Kidney epithelial cell (primary cell): ENCODE results near the gene COQ8A. TPM values are rescaled to one million over a fixed set of nuclear protein-coding genes. Genes with fewer than 3 reads are reported as not detected.

ENCODE experiments used
- DNase-seq: peaks from one replicate; pipeline ENCODE4 v3.0.0-alpha.2; 2010; ENCODE audit warnings: low read depth
- H3K27me3 ChIP-seq: 2 replicates; pipeline ENCODE4 v1.6.0; 2011; ENCODE audit warnings: low read length; ENCODE audit not compliant: control insufficient read depth, insufficient read depth
- H3K36me3 ChIP-seq: 2 replicates; pipeline ENCODE4 v1.5.1; 2011; ENCODE audit warnings: low read length; ENCODE audit not compliant: control insufficient read depth, insufficient read depth
- H3K4me3 ChIP-seq: 2 replicates; pipeline ENCODE4 v1.5.1; 2011; ENCODE audit warnings: low read depth, mild to moderate bottlenecking, control low read depth, low read length
- total RNA-seq: library from RNA; depleted of rRNA; stranded (reverse); fragments of >200 nt; gene quantifications from 2 replicates; pipeline ENCODE4 v1.2.3, GENCODE V29; 2015
- TF ChIP-seq, protein P1 (sequence below): IDR thresholded peaks from 2 replicates; pipeline ENCODE4 v1.5.1; 2011; ENCODE audit warnings: mild to moderate bottlenecking, moderate library complexity, low read length, control low read depth, inconsistent platforms; ENCODE audit not compliant: insufficient read depth, poor library complexity, severe bottlenecking

Gene COQ8A
- total RNA-seq, 1 donor from 2014 or later: 11.8 TPM

DNA sequence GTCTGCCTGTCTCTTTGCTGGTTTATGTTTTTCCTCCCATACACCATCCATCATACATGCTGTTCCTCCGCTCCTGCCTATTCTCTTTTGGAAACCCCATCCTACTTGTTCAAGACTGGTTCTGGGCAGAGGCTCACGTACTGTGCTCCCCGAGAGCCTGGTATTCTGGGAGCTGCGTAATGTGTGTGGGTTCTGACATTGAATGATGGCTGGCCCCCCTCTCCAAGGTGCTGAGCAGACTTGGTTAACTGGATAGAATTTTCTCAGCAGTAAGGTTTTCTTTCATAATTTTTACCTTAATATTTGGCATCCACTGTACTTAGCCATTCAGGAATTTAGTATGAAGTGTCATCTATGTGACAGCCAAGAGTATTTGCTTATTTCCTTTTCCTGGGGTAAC lies 26.6 kb downstream of the COQ8A start:
- no peak for DNase-seq
- H3K27me3 ChIP-seq: no peaks in the 10 kb centered on the region

DNA sequence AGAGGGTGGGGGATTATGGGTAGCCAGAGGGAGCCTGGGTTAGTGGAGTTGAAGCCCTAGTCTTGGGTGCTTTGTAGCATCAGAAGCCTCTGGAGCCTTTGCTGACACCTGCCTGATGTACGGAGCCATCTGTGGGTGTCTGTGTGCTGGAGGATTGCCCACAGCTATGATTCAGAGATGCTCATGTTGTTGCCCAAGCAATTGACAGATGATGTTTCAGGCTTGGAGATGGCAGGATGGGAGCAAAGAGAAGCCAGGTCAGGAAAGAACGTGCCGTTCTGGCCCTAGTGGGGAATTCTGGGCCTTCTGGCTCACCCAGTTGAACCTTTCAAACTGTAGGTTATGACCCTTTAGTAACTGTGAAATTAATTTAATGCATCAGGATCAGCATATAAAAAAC lies 27.6 kb downstream of the COQ8A start:
- TF ChIP-seq, protein P1, sequence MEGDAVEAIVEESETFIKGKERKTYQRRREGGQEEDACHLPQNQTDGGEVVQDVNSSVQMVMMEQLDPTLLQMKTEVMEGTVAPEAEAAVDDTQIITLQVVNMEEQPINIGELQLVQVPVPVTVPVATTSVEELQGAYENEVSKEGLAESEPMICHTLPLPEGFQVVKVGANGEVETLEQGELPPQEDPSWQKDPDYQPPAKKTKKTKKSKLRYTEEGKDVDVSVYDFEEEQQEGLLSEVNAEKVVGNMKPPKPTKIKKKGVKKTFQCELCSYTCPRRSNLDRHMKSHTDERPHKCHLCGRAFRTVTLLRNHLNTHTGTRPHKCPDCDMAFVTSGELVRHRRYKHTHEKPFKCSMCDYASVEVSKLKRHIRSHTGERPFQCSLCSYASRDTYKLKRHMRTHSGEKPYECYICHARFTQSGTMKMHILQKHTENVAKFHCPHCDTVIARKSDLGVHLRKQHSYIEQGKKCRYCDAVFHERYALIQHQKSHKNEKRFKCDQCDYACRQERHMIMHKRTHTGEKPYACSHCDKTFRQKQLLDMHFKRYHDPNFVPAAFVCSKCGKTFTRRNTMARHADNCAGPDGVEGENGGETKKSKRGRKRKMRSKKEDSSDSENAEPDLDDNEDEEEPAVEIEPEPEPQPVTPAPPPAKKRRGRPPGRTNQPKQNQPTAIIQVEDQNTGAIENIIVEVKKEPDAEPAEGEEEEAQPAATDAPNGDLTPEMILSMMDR: no peak
- no peak for DNase-seq
- no peak overlapping the region for H3K4me3 ChIP-seq

More for the DNA sequence above, 26.6 kb downstream of the COQ8A start:
- H3K36me3 ChIP-seq: no peaks in the 10 kb centered on the region
- TF ChIP-seq, protein P1: no peak
- no peak overlapping the region for H3K4me3 ChIP-seq

DNA sequence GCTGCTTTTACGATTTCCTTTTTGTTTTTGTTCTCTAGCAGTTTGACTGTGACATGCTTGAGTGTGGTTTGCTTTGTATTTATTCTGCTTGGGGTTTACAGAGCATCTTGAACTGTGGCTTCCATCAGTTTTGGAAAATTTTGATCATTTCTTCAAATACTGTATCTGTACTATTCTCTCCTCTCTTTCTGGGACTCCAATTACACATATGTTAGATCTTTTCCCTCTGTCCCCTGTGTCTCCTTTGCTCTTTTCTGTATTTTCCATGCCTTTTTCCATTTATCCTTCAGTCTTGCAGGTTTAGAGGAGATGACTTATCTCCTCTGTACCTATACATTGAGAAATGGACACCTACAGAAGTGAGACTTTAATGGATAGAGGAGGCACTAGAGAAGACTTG lies 31.7 kb downstream of the COQ8A start:
- Histone ChIP-seq H3K27me3 (no peaks in the 10 kb centered on the region), H3K4me3 (no peak overlapping the region), H3K36me3 (no peaks in the 10 kb centered on the region)
- TF ChIP-seq, protein P1: no peak
- DNase-seq: no peak

More for the DNA sequence above, 27.6 kb downstream of the COQ8A start:
- Histone ChIP-seq H3K27me3 (no peaks in the 10 kb centered on the region), H3K36me3 (no peaks in the 10 kb centered on the region)

DNA sequence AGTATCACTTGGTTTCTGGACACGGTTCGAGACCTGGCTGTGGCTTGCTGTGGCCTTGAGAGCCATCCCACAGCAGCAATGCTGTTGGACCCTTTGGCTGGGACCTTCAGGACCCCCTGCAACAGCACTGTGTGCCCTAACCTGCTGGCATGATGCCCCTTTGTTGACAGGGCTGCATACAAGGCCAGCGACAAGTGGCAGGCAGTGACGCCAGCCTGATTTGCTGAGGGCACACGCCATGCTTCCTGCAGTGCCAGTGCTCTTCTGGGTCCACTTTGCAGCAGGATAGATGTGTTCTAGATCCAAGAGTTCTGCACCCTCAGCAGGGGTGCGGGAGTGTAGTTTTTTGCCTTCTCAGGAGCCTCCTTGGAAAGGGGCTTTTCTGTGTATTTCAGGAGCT lies 32.8 kb downstream of the COQ8A start:
- DNase-seq: no peak
- H3K4me3 ChIP-seq: no peak overlapping the region
- H3K27me3 ChIP-seq: no peaks in the 10 kb centered on the region
- TF ChIP-seq, protein P1: no peak
- no peaks in the 10 kb centered on the region for H3K36me3 ChIP-seq

DNA sequence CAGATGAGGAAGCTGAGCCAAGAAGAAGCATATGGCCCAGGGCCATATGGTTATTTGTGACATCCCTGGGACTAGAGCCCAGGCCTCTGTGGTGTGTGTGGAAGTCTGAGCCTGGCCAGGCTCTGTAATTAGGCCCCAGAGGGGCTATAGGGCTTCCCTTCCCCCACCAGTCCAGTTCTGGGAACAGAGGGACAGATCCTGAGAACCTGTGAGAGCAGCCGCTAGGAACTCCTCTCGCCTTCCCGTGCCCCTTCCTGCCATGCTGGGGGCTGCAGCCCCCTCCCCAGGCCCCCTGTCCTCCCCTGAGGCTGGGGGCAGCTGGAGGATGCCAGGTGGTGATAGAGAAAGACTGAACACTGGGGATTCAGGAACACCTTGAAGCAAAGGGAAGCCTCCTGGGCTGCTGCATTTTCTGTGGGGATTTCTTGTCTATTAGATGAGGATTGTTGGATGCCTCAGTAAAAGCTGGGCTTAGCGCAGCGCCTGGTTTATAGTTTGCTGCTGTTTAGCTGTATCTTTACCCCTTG lies 33.3 kb downstream of the COQ8A start:
- Histone ChIP-seq H3K27me3 (no peaks in the 10 kb centered on the region), H3K36me3 (no peaks in the 10 kb centered on the region), H3K4me3 (no peak overlapping the region)
- TF ChIP-seq, protein P1: no peak
- DNase-seq: no peak

DNA sequence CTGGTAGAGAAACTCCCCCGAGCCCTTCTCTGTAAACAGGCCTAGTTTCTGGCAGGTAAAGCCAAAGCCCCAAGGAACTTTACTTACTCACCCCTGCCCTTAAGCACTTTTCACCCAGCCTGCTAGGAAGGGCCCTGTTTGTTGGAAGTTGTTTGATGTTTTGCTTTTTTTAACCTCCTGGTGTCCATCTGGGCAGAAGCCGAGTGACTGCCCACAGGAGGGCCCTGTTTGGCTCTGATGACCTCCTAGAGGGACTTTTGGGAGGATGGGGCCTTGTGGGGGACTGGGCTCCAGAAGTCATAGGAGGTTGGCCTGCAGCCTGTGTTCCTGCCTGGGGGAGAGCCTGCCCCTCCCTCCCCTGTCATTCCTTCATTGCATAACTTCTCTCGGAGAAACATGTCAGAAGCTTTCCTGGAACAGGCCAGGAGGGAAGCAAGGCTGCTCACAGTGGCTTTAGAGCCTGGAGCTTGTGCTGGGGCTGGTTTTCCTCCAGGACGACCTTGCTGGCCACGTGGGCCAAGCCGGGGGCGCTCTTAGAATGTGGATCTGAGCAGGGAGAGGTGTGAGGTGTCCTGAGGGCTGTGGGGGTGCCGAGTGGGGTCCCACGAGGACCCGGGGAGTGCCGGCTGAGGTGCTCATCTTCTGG lies 33.9 kb downstream of the COQ8A start:
- no peak overlapping the region for H3K4me3 ChIP-seq
- H3K36me3 ChIP-seq: no peaks in the 10 kb centered on the region
- H3K27me3 ChIP-seq: no peaks in the 10 kb centered on the region
- DNase-seq: no peak
- TF ChIP-seq, protein P1: no peak
